Panc1 (cell line): Measurements from ENCODE around the gene MYLK. TPM values are rescaled to one million over a fixed set of nuclear protein-coding genes. Genes with fewer than 3 reads are reported as not detected.

Experiments
- ATAC-seq: fragments of 200-7000 bp; cut with Tn5 transposase; 2 replicates; pipeline ENCODE4 v1.9.1; 2020; ENCODE audit warnings: mild to moderate bottlenecking, moderate library complexity
- BruUV-seq: library from RNA; stranded (reverse); fragments of 400-500 nt; replicated peaks from 2 replicates; lab custom pipeline; 2021; lab: Mats Ljungman, UMichigan
- CTCF ChIA-PET: fragments of 300-600 bp; sonication (Branson Sonifier 250); formaldehyde crosslinking; loops from one replicate; lab custom pipeline; 2022; ENCODE audit warnings: antibody characterized with exemption; lab: Charles Lee
- POLR2A ChIA-PET: fragments of 300-600 bp; sonication (Branson Sonifier 250); formaldehyde crosslinking; loops from one replicate; lab custom pipeline; 2022; ENCODE audit warnings: antibody characterized with exemption; lab: Charles Lee
- DNase-seq: peaks from one replicate; pipeline ENCODE4 v3.0.0-alpha.2; 2010; ENCODE audit warnings: low read depth, low spot score
- H3K27ac ChIP-seq: 2 replicates; pipeline ENCODE4 v1.5.1; 2011; ENCODE audit warnings: mild to moderate bottlenecking, low read length, inconsistent platforms
- H3K27me3 ChIP-seq: fragments of 200-500 bp; sonication (Bioruptor generic); 2 replicates; pipeline ENCODE4 v1.6.0; 2014; ENCODE audit warnings: low read length, inconsistent platforms; ENCODE audit not compliant: control insufficient read depth, insufficient read depth
- H3K36me3 ChIP-seq: fragments of 200-500 bp; sonication (Bioruptor generic); 2 replicates; pipeline ENCODE4 v1.5.1; 2014; ENCODE audit warnings: inconsistent platforms, mild to moderate bottlenecking, low read length, moderate library complexity; ENCODE audit not compliant: control insufficient read depth, insufficient read depth
- H3K4me1 ChIP-seq: 2 replicates; pipeline ENCODE4 v1.5.1; 2011; ENCODE audit warnings: inconsistent platforms, mild to moderate bottlenecking, low read length, moderate library complexity; ENCODE audit not compliant: control insufficient read depth, insufficient read depth
- H3K4me3 ChIP-seq, 2 experiments: 2 replicates each; pipeline ENCODE4 v1.5.1; 2011 to 2012; ENCODE audit warnings: low read depth in 2 of 2, low read length in 2 of 2, mild to moderate bottlenecking in 2 of 2, inconsistent platforms in 1 of 2, moderate library complexity in 1 of 2
- H3K9me3 ChIP-seq: fragments of 200-500 bp; sonication (Bioruptor generic); 2 replicates; pipeline ENCODE4 v1.5.1; 2014; ENCODE audit warnings: low read depth, mild to moderate bottlenecking, inconsistent platforms, low read length, moderate library complexity; ENCODE audit not compliant: control insufficient read depth, insufficient read depth
- CTCF ChIP-seq: fragments of 450-650 bp; IDR thresholded peaks from 2 replicates; pipeline ENCODE4 v1.5.1; 2017; ENCODE audit warnings: mild to moderate bottlenecking
- POLR2AphosphoS5 ChIP-seq: IDR thresholded peaks from 2 replicates; pipeline ENCODE4 v1.6.1; 2012; ENCODE audit warnings: mild to moderate bottlenecking, low read depth, low read length, moderate library complexity
- REST ChIP-seq, 2 experiments: IDR thresholded peaks; 2 replicates each; pipeline ENCODE4 v1.6.1; 2011 to 2012; ENCODE audit warnings: low read depth in 2 of 2, control low read depth in 1 of 2, low read length in 1 of 2, mild to moderate bottlenecking in 1 of 2, moderate library complexity in 1 of 2; ENCODE audit not compliant: insufficient read depth in 1 of 2
- SIN3A ChIP-seq: IDR thresholded peaks from 2 replicates; pipeline ENCODE4 v1.6.1; 2012; ENCODE audit warnings: low read depth, mild to moderate bottlenecking, low read length, moderate library complexity, borderline replicate concordance; ENCODE audit not compliant: insufficient read depth
- TCF7L2 ChIP-seq: IDR thresholded peaks from 2 replicates; pipeline ENCODE4 v1.6.1; 2011; ENCODE audit warnings: mild to moderate bottlenecking, low read depth, low read length, inconsistent platforms
- in situ Hi-C: cut with HindIII; loops from 2 replicates; pipeline ENCODE4 v1.10.0; 2016; ENCODE audit warnings: low sequenced_read_pairs, low pct_unique_long_range_greater_than_20kb
- intact Hi-C: fragments of 100-400 bp; cut with micrococcal nuclease; formaldehyde crosslinking; loops from one replicate; pipeline ENCODE4 v1.10.0; 2022; ENCODE audit not compliant: unreplicated experiment
- total RNA-seq: library from RNA; stranded (reverse); gene quantifications from one replicate; pipeline ENCODE4 v1.2.1, GENCODE V29; 2021; ENCODE audit not compliant: unreplicated experiment

MYLK gene
- total RNA-seq, 1 experiment from 2014 or later = 29.7 TPM

- POLR2A ChIA-PET = interaction anchor here (0.5 to 1.0 kb wide), 3 partner anchors 10 to 18 kb away, joined by 3 to 5 read pairs (median 4); no protein-coding TSS in a partner anchor
Observed at GRCh38 chr3:123586968-123587367, 297.2 kb downstream of the MYLK start.

GRCh38 chr3:123586131-123586530, 298.0 kb downstream of the MYLK start:
- Histone ChIP-seq H3K9me3 (peaks cover 8% of the 10 kb centered on the region; the same call in 1 of the 2 replicates), H3K27ac (peak overlapping the region; percentile 100), H3K27me3 (no peaks in the 10 kb centered on the region), H3K36me3 (peaks cover 10% of the 10 kb centered on the region), H3K4me3 (peak overlapping the region; percentile 92 to 98), H3K4me1 (peaks cover 28% of the 10 kb centered on the region)
- DNase-seq (no peak), ATAC-seq (peak; percentile 32)
- in situ Hi-C loops = no loop called here
- BruUV-seq = no TSS peak
- CTCF ChIA-PET = interaction anchor here (1.0 kb wide), 1 partner anchor 10 kb away, joined by 3 read pairs; no protein-coding TSS in a partner anchor
- POLR2A ChIA-PET = interaction anchor here (0.8 kb wide), 1 partner anchor 19 kb away, joined by 5 read pairs; no protein-coding TSS in a partner anchor
- intact Hi-C loops = no loop called here
- TF ChIP-seq CTCF (no peak), POLR2AphosphoS5 (peak; percentile 51; the same call in 1 of the 2 replicates)

More at GRCh38 chr3:123586968-123587367, 297.2 kb downstream of the MYLK start:
- H3K27me3 ChIP-seq = no peaks in the 10 kb centered on the region
- TF ChIP-seq POLR2AphosphoS5 (no peak), CTCF (no peak), REST (IDR thresholded peaks at IDR 0.05; ENCODE audit: insufficient read depth in 1 of 2, low read depth in 2 of 2, low read length in 1 of 2) (no peak), TCF7L2 (no peak), SIN3A (no peak)
- intact Hi-C loops (no loop called here), in situ Hi-C loops (no loop called here)
- CTCF ChIA-PET = no interaction called here
- BruUV-seq = no TSS peak
- peaks cover 1% of the 10 kb centered on the region for H3K36me3 ChIP-seq
- DNase-seq = no peak
- H3K9me3 ChIP-seq = peaks cover 8% of the 10 kb centered on the region; the same call in 1 of the 2 replicates
- peak overlapping the region; percentile 92 to 98; a peak in 3 of 4 replicates for H3K4me3 ChIP-seq
- H3K4me1 ChIP-seq = peaks cover 28% of the 10 kb centered on the region
- no peak for ATAC-seq
- peak overlapping the region; percentile 100 for H3K27ac ChIP-seq
